NCI-H510A (cell line): ENCODE data around the gene TUBB4B.

ENCODE experiments used
- DNase-seq: peaks from one replicate; lab custom pipeline; 2025; lab: John Stamatoyannopoulos, UW

Gene TUBB4B

GRCh38 chr9:137212520-137212919, 28.6 kb upstream of the TUBB4B start:
- no peak for DNase-seq

DNA sequence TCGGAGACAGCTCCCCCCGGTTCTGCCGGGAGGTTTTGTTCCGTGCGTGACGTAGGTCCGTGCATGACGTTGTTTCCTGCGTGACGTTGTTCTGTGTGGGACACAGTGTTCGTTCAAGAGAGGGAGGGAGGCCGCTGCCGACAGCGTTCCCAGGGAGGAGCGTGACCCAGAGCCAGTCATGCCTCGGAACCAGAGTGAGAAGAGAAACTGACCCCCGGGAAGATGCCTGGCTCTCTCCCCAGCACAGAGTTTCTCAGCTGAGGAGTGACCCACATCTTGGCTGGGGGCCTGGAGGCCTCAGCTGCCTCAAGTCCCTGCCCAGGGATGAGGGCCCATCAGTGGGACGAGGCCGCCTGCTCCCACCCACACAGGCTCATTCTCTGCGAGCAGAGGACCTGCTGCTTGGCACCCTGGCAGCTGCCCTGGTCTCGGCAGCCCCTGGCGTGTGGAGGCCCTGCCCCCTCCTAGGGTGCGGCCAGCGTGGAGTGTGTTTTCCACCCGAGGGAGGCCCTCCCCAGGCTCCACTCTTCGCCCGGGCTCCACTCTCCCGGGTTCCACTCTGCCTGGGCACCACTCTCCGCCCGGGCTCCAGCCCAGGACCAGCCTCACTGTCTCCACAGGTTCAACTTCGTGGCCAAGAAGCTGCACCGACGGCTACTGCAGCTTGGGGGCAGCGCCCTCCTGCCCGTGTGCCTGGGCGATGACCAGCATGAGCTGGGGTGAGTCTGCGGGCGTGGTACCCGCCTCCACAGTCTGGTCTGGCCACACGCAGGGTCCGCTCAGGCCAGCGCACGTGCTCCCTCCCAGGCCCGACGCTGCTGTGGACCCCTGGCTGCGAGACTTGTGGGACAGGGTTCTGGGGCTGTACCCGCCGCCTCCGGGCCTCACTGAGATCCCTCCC, 27.7 kb upstream of the TUBB4B start:
- no peak for DNase-seq

GRCh38 chr9:137214620-137215019, 26.5 kb upstream of the TUBB4B start:
- no peak for DNase-seq

- no peak for DNase-seq
Observed at GRCh38 chr9:137215196-137215986, 25.7 kb upstream of the TUBB4B start.

DNA sequence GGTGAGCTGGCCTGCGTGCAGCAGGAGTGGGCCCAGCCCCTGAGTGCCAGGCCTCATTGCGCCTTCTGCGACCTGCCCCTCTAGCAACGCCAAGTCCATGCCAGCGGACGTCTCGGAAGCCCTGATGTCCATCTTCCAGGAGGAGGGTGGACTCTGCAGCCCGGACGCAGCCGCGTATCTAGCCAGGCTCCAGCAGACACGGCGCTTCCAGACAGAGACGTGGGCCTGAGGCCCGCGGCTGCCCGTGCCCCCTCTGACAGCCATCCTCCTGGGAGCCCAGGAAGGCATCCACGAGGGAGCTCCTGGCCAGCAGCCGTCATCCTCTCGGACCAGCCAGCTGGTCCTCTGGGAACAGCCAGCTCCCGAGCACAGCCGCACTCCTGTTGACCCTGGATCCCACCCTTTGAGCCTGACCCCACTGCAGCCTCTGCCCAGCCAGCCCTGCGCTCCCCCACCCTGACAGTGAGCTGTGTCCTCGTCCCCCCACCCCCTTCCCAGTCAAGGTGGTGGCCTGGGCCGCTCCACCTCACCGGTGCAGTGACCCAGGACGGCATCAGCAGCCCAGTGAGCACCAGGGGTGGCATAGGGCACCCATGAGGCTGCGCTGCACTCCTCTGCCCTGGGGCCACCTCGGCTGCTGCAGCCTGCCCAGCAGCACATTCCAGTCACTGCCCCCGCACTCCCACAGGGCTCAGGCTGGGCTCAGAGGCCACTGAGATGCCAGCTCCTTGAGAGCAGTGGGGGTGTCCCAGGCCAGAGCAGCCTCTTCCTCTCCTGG, 24.7 kb upstream of the TUBB4B start:
- no peak for DNase-seq

DNA sequence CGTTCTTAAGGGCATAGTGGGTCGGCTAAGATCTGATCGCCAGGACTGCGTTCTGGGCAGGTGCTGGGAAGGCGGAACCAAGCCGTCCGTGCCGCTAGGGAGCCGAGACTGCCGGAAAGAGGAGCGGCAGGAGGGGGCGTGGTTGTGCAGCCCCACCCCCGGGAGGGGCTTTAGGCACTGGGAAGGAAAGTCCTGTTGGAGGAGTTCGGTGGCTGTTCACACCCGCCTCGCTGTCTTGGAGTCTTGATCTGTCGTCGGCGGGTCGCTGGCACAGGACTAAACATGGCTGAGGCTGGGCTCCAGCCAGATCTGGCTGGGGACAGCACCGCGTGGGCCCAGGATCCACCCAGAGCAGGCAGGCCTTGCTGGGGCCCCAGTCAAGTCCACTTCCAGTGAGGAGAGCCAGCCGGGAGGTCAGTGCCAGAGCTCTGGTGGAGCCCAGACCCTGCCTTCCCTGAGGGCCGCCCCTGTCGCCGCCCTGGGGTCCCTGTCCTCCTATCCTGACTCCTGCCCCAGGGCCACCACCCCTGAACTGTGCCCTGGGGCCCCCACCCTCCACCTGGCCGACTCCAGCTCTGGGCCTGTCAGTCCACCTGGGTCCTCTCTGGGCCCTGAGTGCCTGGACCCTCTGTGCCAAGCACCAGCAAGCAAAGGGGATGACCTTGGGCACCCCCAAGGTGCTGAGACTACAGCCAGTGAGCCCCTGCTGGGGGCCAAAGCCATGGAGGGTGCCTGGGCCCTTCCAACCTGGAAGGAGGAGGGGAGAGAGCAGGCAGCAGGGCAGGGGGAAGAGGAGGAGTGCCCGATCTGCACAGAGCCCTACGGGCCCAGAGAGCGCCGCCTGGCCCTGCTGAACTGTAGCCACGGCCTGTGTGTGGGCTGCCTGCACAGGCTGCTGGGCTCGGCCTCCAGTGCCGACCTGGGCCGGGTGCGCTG, 23.5 kb upstream of the TUBB4B start:
- DNase-seq: peak; percentile 78

DNA sequence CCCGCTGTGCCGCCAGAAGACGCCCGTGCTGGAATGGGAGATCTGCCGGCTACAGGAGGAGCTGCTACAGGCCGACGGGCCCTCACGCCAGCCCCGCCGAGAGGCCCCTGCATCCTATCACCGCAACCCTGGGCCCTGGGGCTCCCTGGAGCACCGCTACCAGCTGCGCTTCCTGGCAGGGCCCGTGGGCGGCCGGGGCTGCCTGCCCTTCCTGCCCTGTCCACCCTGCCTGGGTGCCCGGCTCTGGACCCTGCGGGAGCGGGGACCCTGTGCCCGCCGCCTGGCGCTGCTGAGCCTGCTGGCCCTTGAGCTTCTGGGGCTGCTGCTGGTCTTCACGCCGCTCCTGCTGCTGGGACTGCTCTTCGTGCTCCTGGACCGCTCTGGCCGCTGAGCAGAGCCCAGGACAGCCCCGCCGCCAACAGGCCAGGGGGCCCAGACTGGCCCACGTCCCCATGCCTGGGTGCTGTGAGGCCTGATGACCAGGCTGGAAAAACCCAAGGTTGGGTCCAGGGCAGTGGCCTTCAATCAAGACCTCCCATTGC, 22.8 kb upstream of the TUBB4B start:
- no peak for DNase-seq

DNA sequence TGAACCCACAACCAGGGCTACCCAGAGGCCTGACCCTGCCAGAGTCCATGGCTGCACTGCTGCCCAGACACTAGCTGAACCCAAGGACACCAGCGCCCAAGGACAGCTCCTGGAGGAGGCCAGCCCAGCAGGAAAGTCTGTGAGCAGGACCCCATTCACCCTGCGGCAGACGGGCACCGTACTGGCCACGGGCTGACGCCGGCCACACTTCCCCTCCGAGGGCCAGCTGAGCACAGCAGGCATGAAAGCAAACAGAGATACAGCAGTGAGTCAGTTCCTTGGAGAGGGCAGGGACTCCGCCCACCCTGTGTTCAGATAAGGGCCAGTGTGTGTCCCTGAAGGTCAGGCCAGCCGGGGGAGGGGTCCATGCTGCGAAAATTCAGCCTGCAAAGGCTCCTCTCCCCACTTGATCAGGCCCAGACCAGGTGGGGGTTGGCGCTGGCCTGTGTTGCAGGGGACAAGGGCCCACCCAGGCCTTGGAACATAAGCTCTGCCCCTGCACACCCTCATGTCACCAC, 22.3 kb upstream of the TUBB4B start:
- DNase-seq: no peak

- DNase-seq: no peak
Observed at GRCh38 chr9:137219757-137220316, 21.2 kb upstream of the TUBB4B start.

GRCh38 chr9:137220317-137221094, 20.6 kb upstream of the TUBB4B start:
- no peak for DNase-seq

DNA sequence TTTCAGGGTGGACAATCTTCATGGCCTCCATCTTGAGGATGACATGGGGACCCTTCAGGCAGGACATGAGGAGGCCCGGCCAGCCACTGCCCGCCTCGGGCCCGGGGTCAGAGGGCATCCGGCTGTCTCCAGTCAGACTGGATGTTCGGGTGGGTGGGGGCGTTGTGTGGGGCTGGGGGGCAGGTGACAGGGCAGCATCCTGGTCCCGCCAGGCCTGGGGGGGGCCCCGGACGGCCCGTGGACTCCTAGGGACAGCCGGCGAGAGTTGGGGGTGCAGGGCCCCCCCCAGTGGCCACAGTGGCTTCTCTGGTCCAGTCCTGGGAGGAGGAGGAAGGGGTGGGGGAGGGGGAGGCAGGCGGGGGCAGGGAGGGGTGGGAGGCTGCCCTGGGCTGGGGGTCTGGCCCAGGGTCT, 20.0 kb upstream of the TUBB4B start:
- DNase-seq: no peak

GRCh38 chr9:137221506-137222111, 19.5 kb upstream of the TUBB4B start:
- peak; percentile 43 for DNase-seq

DNA sequence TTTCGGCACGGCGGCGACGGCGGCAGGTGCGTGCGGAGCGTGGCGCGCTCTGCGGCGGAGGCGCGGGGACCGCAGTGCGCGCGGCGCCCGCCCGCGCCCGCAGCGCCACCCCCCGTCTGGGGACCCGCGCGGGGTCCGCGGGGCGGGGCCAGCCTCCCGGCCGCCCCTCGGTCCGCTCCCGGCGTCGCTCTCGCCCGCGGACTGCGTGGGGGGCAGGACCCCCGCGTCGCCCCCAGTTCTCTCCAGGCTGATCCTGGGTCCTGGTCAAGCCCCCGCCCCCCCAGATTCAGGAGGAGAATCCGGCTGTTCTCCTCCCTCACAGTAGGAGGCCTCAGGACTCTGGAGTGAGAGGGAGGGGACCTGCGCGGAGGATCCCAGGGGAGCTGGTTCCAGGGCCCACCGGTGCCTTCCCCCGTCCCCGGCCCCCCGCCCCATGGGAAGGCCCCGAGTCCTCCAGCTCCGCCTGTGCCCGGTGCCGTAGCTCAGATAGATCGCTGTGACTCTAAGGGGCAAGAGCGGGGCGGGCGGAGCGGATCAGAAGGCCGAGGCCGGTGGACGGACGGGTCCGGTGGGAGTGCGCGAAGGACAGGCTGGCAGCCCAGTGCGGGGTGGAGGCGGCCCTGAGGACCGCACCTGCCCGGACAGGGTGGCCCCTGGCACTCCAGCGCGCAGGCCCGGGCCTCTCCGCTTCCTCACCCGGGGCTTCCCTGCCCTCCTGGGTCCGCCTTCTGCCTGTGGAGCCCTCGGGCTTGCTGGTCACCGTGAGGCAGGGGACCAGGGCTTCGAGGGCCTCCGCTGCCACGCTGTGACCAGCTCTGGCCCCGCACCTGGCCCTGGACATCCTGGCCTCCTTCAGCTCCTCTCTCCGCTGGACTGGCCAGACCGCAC, 18.7 kb upstream of the TUBB4B start, which contains the start of gene RNF208:
Gene RNF208 (minus strand): TSS at position 51 of the 888 bp plus-strand sequence. CDS start 1,028 bp downstream, outside the sequence.
- DNase-seq: no peak

DNA sequence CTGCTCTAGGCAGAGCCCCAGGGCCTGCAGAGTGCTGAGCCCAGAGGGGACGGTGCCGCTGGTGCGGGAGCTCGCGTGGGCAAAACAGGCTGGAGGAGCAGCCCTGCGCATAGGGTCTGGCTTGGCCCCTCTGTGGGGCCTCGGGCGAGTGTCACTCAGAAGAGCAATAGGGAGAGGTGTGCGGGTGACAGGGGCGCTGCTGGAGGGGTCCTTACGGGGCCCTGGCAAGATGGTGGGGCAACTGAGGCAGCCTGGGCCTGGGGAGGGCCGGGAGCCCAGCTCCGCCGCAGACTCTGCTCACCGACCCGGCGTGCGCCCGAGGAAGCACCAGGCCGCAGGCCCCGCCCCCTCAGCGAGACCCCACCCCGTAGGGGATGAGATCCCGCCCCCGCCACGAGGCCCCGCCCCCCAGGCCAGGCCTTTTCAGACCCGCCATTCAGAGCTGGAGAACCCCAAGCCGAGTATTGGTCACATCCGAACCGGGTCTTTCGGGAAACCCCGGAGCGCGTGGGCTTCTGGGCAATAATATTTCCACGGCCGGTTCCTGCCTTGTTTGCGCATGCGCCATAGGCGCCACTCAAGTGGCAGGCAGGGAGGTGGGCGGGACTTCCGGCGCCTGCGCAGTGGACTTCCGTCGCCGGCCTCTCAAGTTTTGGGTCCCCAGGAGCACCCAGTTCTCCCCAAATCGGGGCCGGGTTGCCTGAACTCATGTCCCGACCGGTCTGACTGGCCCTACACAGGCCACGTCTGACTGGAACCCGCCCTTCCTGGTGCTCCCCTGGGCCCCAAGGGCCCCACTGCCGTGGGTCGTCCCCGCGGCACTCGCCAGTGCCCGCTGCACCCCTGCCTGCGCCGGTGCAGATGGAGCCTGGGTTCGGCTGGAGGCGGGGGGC, 17.8 kb upstream of the TUBB4B start:
- DNase-seq: peak; percentile 82

GRCh38 chr9:137224830-137225694, 16.0 kb upstream of the TUBB4B start, which contains the start of gene CYSRT1:
Gene CYSRT1 (plus strand): TSS chr9:137225174. CDS start chr9:137225622, 448 bp downstream.
- DNase-seq: no peak
